IMR-90 (cell line): ENCODE measurements around the gene BRINP3. TPM values are rescaled to one million over a fixed set of nuclear protein-coding genes. Genes with fewer than 3 reads are reported as not detected.

Experiments
- ATAC-seq: fragments of 200-7000 bp; cut with Tn5 transposase; 2 replicates; pipeline ENCODE4 v1.9.1; 2020; ENCODE audit warnings: low read depth, mild to moderate bottlenecking, moderate library complexity
- BruUV-seq: library from RNA; stranded (reverse); fragments of 400-500 nt; replicated peaks from 2 replicates; lab custom pipeline; 2021; lab: Mats Ljungman, UMichigan
- CTCF ChIA-PET: fragments of 300-600 bp; formaldehyde crosslinking; extraction: SDS; loops from one replicate; lab custom pipeline; 2021; ENCODE audit warnings: antibody characterized with exemption; lab: Yijun Ruan, JAX
- POLR2A ChIA-PET: fragments of 300-600 bp; sonication (Branson Sonifier 250); formaldehyde crosslinking; loops from one replicate; lab custom pipeline; 2022; ENCODE audit warnings: antibody characterized with exemption; ENCODE audit not compliant: unreplicated experiment; lab: Charles Lee
- DNase-seq: peaks from one replicate; pipeline ENCODE4 v3.0.0; 2013
- H2AFZ ChIP-seq: replicated peaks from 2 replicates; pipeline ENCODE3; 2013; ENCODE audit warnings: low read length, mild to moderate bottlenecking; ENCODE audit not compliant: poor library complexity
- H2AK5ac ChIP-seq: 2 replicates; pipeline ENCODE4 v1.6.1; 2013; ENCODE audit warnings: low read depth, low read length, inconsistent platforms
- H2AK9ac ChIP-seq: replicated peaks from 2 replicates; pipeline ENCODE3; 2013; ENCODE audit warnings: mild to moderate bottlenecking, low read depth, low read length, moderate library complexity; ENCODE audit not compliant: poor library complexity
- H2BK120ac ChIP-seq: 2 replicates; pipeline ENCODE4 v1.6.1; 2013; ENCODE audit warnings: low read depth, low read length, inconsistent platforms
- H2BK15ac ChIP-seq: 3 replicates; pipeline ENCODE4 v1.6.1; 2013; ENCODE audit warnings: low read depth, low read length, inconsistent platforms
- H2BK20ac ChIP-seq: 2 replicates; pipeline ENCODE4 v1.6.1; 2013; ENCODE audit warnings: low read depth, mild to moderate bottlenecking, inconsistent platforms, low read length, moderate library complexity
- H2BK5ac ChIP-seq: 2 replicates; pipeline ENCODE4 v1.6.1; 2013; ENCODE audit warnings: mild to moderate bottlenecking, low read depth, low read length, inconsistent platforms; ENCODE audit not compliant: poor library complexity, severe bottlenecking
- H3K14ac ChIP-seq: replicated peaks from 2 replicates; pipeline ENCODE4 v1.6.1; 2013; ENCODE audit warnings: low read depth, low read length, inconsistent platforms
- H3K18ac ChIP-seq: 2 replicates; pipeline ENCODE4 v1.6.1; 2013; ENCODE audit warnings: low read depth, low read length, control low read depth
- H3K23ac ChIP-seq: 2 replicates; pipeline ENCODE4 v1.6.1; 2013; ENCODE audit warnings: low read depth, low read length, inconsistent platforms
- H3K27ac ChIP-seq: 2 replicates; pipeline ENCODE4 v1.5.1; 2013; ENCODE audit warnings: mild to moderate bottlenecking, control low read depth, low read length; ENCODE audit not compliant: insufficient read depth
- H3K27me3 ChIP-seq: 2 replicates; pipeline ENCODE4 v1.6.1; 2013; ENCODE audit warnings: low read length; ENCODE audit not compliant: control insufficient read depth, insufficient read depth
- H3K36me3 ChIP-seq: 2 replicates; pipeline ENCODE4 v1.6.1; 2013; ENCODE audit warnings: low read length, mixed read lengths; ENCODE audit not compliant: control insufficient read depth, insufficient read depth
- H3K4ac ChIP-seq: 2 replicates; pipeline ENCODE4 v1.6.1; 2013; ENCODE audit warnings: low read depth, low read length, inconsistent platforms
- H3K4me1 ChIP-seq: 2 replicates; pipeline ENCODE4 v1.6.1; 2013; ENCODE audit warnings: low read length, mixed read lengths; ENCODE audit not compliant: control insufficient read depth, insufficient read depth
- H3K4me2 ChIP-seq: 2 replicates; pipeline ENCODE4 v1.6.1; 2013; ENCODE audit warnings: low read depth, mild to moderate bottlenecking, control low read depth, low read length, moderate library complexity
- H3K4me3 ChIP-seq: 2 replicates; pipeline ENCODE4 v1.5.1; 2013; ENCODE audit warnings: low read depth, mild to moderate bottlenecking, control low read depth, low read length, moderate library complexity; ENCODE audit not compliant: insufficient read depth
- H3K56ac ChIP-seq: 2 replicates; pipeline ENCODE4 v1.6.1; 2013; ENCODE audit warnings: low read length, inconsistent platforms; ENCODE audit not compliant: insufficient read depth; ENCODE audit errors: extremely low read depth
- H3K79me1 ChIP-seq, 2 experiments: 2 replicates each; pipeline ENCODE4 v1.6.1; 2013; ENCODE audit warnings: low read length in 2 of 2, inconsistent platforms in 1 of 2, low read depth in 1 of 2
- H3K9ac ChIP-seq: 2 replicates; pipeline ENCODE4 v1.6.1; 2013; ENCODE audit warnings: low read depth, low read length, control low read depth
- H3K9me1 ChIP-seq: 2 replicates; pipeline ENCODE4 v1.6.1; 2013; ENCODE audit warnings: low read length, inconsistent platforms; ENCODE audit not compliant: insufficient read depth
- H3K9me3 ChIP-seq: 2 replicates; pipeline ENCODE4 v1.6.1; 2013; ENCODE audit warnings: low read length; ENCODE audit not compliant: control insufficient read depth, insufficient read depth
- H4K20me1 ChIP-seq: 2 replicates; pipeline ENCODE4 v1.6.1; 2013; ENCODE audit warnings: low read length, inconsistent platforms; ENCODE audit not compliant: insufficient read depth
- H4K5ac ChIP-seq: 2 replicates; pipeline ENCODE4 v1.6.1; 2013; ENCODE audit warnings: mild to moderate bottlenecking, low read depth, low read length, control low read depth
- H4K8ac ChIP-seq, 2 experiments: 2 replicates each; pipeline ENCODE4 v1.6.1; 2013; ENCODE audit warnings: low read depth in 2 of 2, low read length in 2 of 2, control low read depth in 1 of 2, inconsistent platforms in 1 of 2
- H4K91ac ChIP-seq: 2 replicates; pipeline ENCODE4 v1.6.1; 2013; ENCODE audit warnings: low read depth, low read length, inconsistent platforms; ENCODE audit not compliant: insufficient read depth
- BHLHE40 ChIP-seq: fragments of 150-350 bp; IDR thresholded peaks from 2 replicates; pipeline ENCODE4 v1.6.1; 2016; ENCODE audit warnings: mild to moderate bottlenecking, low read depth, low read length
- CEBPB ChIP-seq: IDR thresholded peaks from 2 replicates; pipeline ENCODE4 v1.6.1; 2012; ENCODE audit warnings: low read depth, low read length, improper control_type of control experiment
- CHD1 ChIP-seq: IDR thresholded peaks from 2 replicates; pipeline ENCODE4 v1.6.1; 2012; ENCODE audit warnings: low read depth, low read length, improper control_type of control experiment
- CTCF ChIP-seq: conservative IDR thresholded peaks from 2 replicates; pipeline ENCODE4 v1.5.1; 2012; ENCODE audit warnings: mild to moderate bottlenecking, low read depth, low read length, improper control_type of control experiment
- ELK1 ChIP-seq: fragments of 150-350 bp; IDR thresholded peaks from 2 replicates; pipeline ENCODE4 v1.6.1; 2016; ENCODE audit warnings: low read depth, mild to moderate bottlenecking, low read length, moderate library complexity, borderline replicate concordance
- FOS ChIP-seq: fragments of 150-350 bp; IDR thresholded peaks from 2 replicates; pipeline ENCODE4 v1.6.1; 2016; ENCODE audit warnings: low read depth, low read length
- MAFK ChIP-seq: IDR thresholded peaks from 2 replicates; pipeline ENCODE4 v1.6.1; 2012; ENCODE audit warnings: low read depth, low read length, improper control_type of control experiment
- MAZ ChIP-seq: IDR thresholded peaks from 2 replicates; pipeline ENCODE4 v1.6.1; 2012; ENCODE audit warnings: low read depth, mild to moderate bottlenecking, low read length, improper control_type of control experiment, moderate library complexity, borderline replicate concordance
- MXI1 ChIP-seq: IDR thresholded peaks from 2 replicates; pipeline ENCODE4 v1.6.1; 2012; ENCODE audit warnings: low read depth, mild to moderate bottlenecking, low read length, moderate library complexity, borderline replicate concordance
- NFE2L2 ChIP-seq: fragments of 150-350 bp; IDR thresholded peaks from 2 replicates; pipeline ENCODE4 v1.6.1; 2016; ENCODE audit warnings: low read depth, mild to moderate bottlenecking, low read length
- POLR2A ChIP-seq: IDR thresholded peaks from 2 replicates; pipeline ENCODE4 v1.6.1; 2012; ENCODE audit warnings: mild to moderate bottlenecking, low read depth, low read length
- RAD21 ChIP-seq: IDR thresholded peaks from 2 replicates; pipeline ENCODE4 v1.6.1; 2012; ENCODE audit warnings: low read length, improper control_type of control experiment
- RCOR1 ChIP-seq: IDR thresholded peaks from 2 replicates; pipeline ENCODE4 v1.6.1; 2012; ENCODE audit warnings: mild to moderate bottlenecking, low read length, improper control_type of control experiment; ENCODE audit not compliant: insufficient replicate concordance
- RFX5 ChIP-seq: IDR thresholded peaks from 2 replicates; pipeline ENCODE4 v1.8.0; 2012; ENCODE audit warnings: low read depth, mild to moderate bottlenecking, low read length, moderate library complexity
- SMC3 ChIP-seq: fragments of 150-350 bp; IDR thresholded peaks from 2 replicates; pipeline ENCODE4 v1.6.1; 2016; ENCODE audit warnings: low read depth, mild to moderate bottlenecking, antibody characterized with exemption, low read length, moderate library complexity
- USF2 ChIP-seq: fragments of 150-350 bp; IDR thresholded peaks from 2 replicates; pipeline ENCODE4 v1.6.1; 2017; ENCODE audit warnings: mild to moderate bottlenecking, antibody characterized with exemption, low read length, low read depth
- WGBS, 2 experiments: methylation state at CpG; one replicate each; pipeline versions ENCODE4 v1.1.5 to v1.1.7; 2013; ENCODE audit warnings: missing lambda C conversion rate in 2 of 2; ENCODE audit not compliant: insufficient read length in 1 of 2; ENCODE audit errors: extremely low coverage in 2 of 2; 5-methylcytosine and 5-hydroxymethylcytosine counted together
- dilution Hi-C: fragments of 300-500 bp; cut with HindIII; formaldehyde crosslinking; loops from one replicate; pipeline ENCODE4 v1.14.3; 2018; ENCODE audit warnings: low sequenced_read_pairs; ENCODE audit not compliant: unreplicated experiment
- in situ Hi-C: fragments of 300-500 bp; cut with MboI; formaldehyde crosslinking; loops from 3 replicates; pipeline ENCODE4 v1.14.3; 2019; ENCODE audit warnings: low sequenced_read_pairs, inconsistent platforms, mixed read lengths
- intact Hi-C: fragments of 100-400 bp; cut with micrococcal nuclease; formaldehyde crosslinking; loops from 2 replicates; pipeline ENCODE4 v1.10.0; 2022
- polyA plus RNA-seq, 3 experiments: library from polyadenylated mRNA; depleted of rRNA; stranded (reverse); fragments of >200 nt; gene quantifications; 2 replicates each; pipeline ENCODE4 v1.2.3, GENCODE V29; 2012; ENCODE audit warnings: low replicate concordance in 1 of 3
- total RNA-seq: library from RNA; depleted of rRNA; stranded (reverse); fragments of >200 nt; gene quantifications from 2 replicates; pipeline ENCODE4 v1.2.3, GENCODE V29; 2012

BRINP3 gene
- total and polyA plus RNA-seq, 2 of the 4 experiments (the other 2 are of a cell fraction), result 0.15 to 0.36 TPM

- H2BK15ac ChIP-seq, result no peak overlapping the region
- intact Hi-C loops (no loop called here), dilution Hi-C loops (no loop called here), in situ Hi-C loops (no loop called here)
- ATAC-seq (no peak), DNase-seq (no peak)
- no peak overlapping the region for H2BK20ac ChIP-seq
- CTCF ChIA-PET, result interaction anchor here (0.6 kb wide), 1 partner anchor 386 kb away, joined by 3 read pairs; no protein-coding TSS in a partner anchor
- H4K8ac ChIP-seq, result no peak overlapping the region
- no peaks in the 10 kb centered on the region for H3K27me3 ChIP-seq
- no peak for TF ChIP-seq BHLHE40
- TF ChIP-seq RAD21, result no peak
- no peak for TF ChIP-seq CEBPB
- TF ChIP-seq RFX5, result no peak
- TF ChIP-seq FOS, result no peak
- TF ChIP-seq ELK1, result no peak
- TF ChIP-seq SMC3, result no peak
- no peak for TF ChIP-seq MAZ
- no peak for TF ChIP-seq RCOR1
- no peak for TF ChIP-seq MAFK
- no peak for TF ChIP-seq CTCF
- TF ChIP-seq CHD1, result no peak
- no peak for TF ChIP-seq USF2
- no peak for TF ChIP-seq MXI1
- no peak for TF ChIP-seq POLR2A
- no peak for TF ChIP-seq NFE2L2
- H3K4me3 ChIP-seq, result no peak overlapping the region
- no peak overlapping the region for H2BK5ac ChIP-seq
- H3K36me3 ChIP-seq, result no peaks in the 10 kb centered on the region
- no CpG with 5 or more reads among the region's 4 CpGs for WGBS, 2 experiments
- no peaks in the 10 kb centered on the region for H3K79me1 ChIP-seq
- H3K4ac ChIP-seq, result no peak overlapping the region
- H2AFZ ChIP-seq, result no peak overlapping the region
- H4K5ac ChIP-seq, result no peak overlapping the region
- no peak overlapping the region for H3K18ac ChIP-seq
- H3K27ac ChIP-seq, result no peak overlapping the region
- H3K4me1 ChIP-seq, result no peaks in the 10 kb centered on the region
- no peak overlapping the region for H4K91ac ChIP-seq
- H2AK5ac ChIP-seq, result no peak overlapping the region
- no peak overlapping the region for H3K9ac ChIP-seq
- POLR2A ChIA-PET, result no interaction called here
- H2AK9ac ChIP-seq, result no peak overlapping the region
- H3K56ac ChIP-seq, result no peak overlapping the region
- H3K4me2 ChIP-seq, result no peak overlapping the region
- H2BK120ac ChIP-seq, result no peak overlapping the region
- H3K23ac ChIP-seq, result no peak overlapping the region
- no peaks in the 10 kb centered on the region for H4K20me1 ChIP-seq
- H3K9me1 ChIP-seq, result no peaks in the 10 kb centered on the region
- no peak overlapping the region for H3K14ac ChIP-seq
- no peaks in the 10 kb centered on the region; the same call in 1 of the 2 replicates for H3K9me3 ChIP-seq
- BruUV-seq, result no TSS peak
Observed at GRCh38 chr1:190367200-190367599, 110.5 kb downstream of the BRINP3 start.
